Measurements from ENCODE around the gene HDX. TPM values are rescaled to one million over a fixed set of nuclear protein-coding genes. Genes with fewer than 3 reads are reported as not detected.
A peak's percentile ranks its signal among the peaks of the same experiment; 100 is the strongest.

Gene HDX
- total RNA-seq, 4 donors from 2014 or later, result 5.2 to 11.4 (median 5.6) TPM

GRCh38 chrX:84339507-84340364 lies 162.5 kb downstream of the HDX start:
- Histone ChIP-seq H3K4me1 (no peaks in the 10 kb centered on the region), H3K27me3 (no peaks in the 10 kb centered on the region), H3K36me3 (no peaks in the 10 kb centered on the region), H3K4me3 (no peak overlapping the region), H3K9me3 (no peaks in the 10 kb centered on the region), H3K27ac (no peak overlapping the region)
- WGBS, 2 donors (ENCODE audit: low coverage in 1 of 2), result 21 to 23% methylated on average over 3 to 4 of the region's 4 CpGs
- no peak for ATAC-seq
- no peak for TF ChIP-seq POLR2AphosphoS5 (IDR thresholded peaks at IDR 0.05)
- peak; percentile 25 to 65 (median 32) for TF ChIP-seq CTCF (IDR thresholded peaks at IDR 0.05)

- Histone ChIP-seq H3K9me3 (no peaks in the 10 kb centered on the region), H3K4me1 (no peaks in the 10 kb centered on the region), H3K27ac (no peak overlapping the region), H3K27me3 (no peaks in the 10 kb centered on the region), H3K4me3 (no peak overlapping the region), H3K36me3 (no peaks in the 10 kb centered on the region)
- WGBS, 2 donors (ENCODE audit: low coverage in 1 of 2), result 68 to 88% methylated on average over 2 to 3 of the region's 3 CpGs
- no peak for TF ChIP-seq EP300 (IDR thresholded peaks at IDR 0.05)
- TF ChIP-seq POLR2AphosphoS5 (IDR thresholded peaks at IDR 0.05), result no peak
- no peak for TF ChIP-seq CTCF (IDR thresholded peaks at IDR 0.05)
- no peak for TF ChIP-seq POLR2A (IDR thresholded peaks at IDR 0.05)
- ATAC-seq, result no peak
Observed at GRCh38 chrX:84336646-84337045, 165.6 kb downstream of the HDX start.

DNA sequence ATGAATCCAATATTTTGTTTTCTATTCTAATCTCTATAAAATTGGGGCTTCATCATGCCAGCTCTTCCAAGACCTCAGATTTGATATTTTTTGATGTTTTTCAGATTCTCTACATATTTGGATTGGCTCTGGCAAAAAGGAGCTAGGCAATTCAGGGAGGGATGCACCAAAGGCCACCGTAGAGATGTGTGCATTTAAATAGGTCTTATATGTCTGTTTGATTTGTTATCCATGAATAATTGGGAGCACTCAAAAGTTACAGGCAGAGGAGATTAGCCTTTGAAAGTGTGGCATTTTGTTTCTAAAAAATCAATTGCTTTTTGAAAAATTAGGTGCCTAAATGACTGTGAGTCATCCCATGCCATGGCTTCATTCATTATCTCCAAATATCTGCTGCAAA lies 167.1 kb downstream of the HDX start:
- Histone ChIP-seq H3K27ac (no peak overlapping the region), H3K36me3 (no peaks in the 10 kb centered on the region), H3K9me3 (no peaks in the 10 kb centered on the region), H3K4me3 (no peak overlapping the region), H3K27me3 (no peaks in the 10 kb centered on the region), H3K4me1 (no peaks in the 10 kb centered on the region)
- WGBS, 2 donors (ENCODE audit: low coverage in 1 of 2), result 50% methylated on average over 1 of the region's 1 CpG; no CpG with 5 or more reads in 1 of the 2 donors
- no peak for ATAC-seq
- TF ChIP-seq CTCF (IDR thresholded peaks at IDR 0.05), result no peak
- no peak for TF ChIP-seq POLR2AphosphoS5 (IDR thresholded peaks at IDR 0.05)
- no peak for TF ChIP-seq POLR2A (IDR thresholded peaks at IDR 0.05)
- no peak for TF ChIP-seq EP300 (IDR thresholded peaks at IDR 0.05)

DNA sequence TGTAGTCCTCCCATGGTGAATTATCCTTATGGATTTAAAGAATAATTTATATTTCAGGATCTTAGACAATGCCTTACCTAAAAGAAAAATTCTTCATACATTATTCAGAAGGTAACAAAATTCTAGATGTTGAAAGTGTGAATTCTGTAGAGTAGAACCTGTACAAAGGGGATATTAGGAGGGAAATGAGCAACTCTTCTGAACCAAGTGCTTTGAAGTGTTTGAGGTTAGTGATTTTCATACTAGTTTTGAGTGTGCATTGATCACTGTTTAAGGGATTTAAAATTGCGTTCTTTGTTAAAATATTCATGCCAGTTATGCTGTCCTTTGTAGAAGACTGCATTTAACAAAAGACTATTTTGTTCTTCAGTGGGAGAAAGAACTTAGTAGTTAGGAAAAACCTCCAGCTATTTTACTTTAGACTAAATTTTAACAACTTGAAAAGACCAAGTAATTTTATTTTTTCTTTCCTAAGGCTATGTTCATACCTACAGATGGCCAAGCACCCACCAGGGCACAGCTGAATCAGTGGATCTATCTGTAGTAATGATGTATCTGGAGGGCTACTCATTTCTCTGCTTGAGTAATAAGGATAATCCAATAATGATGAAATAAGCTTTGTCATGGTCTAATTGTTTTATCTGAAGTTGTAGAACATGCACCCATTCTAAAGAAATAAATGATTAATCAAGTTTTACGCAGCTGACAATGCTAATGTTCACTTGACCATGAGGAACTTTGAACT lies 180.0 kb downstream of the HDX start:
- H3K36me3 ChIP-seq, result no peaks in the 10 kb centered on the region
- 88 to 91% methylated on average over 1 to 2 of the region's 2 CpGs for WGBS, 2 donors (ENCODE audit: low coverage in 1 of 2)
- ATAC-seq, result no peak
- no peaks in the 10 kb centered on the region for H3K27me3 ChIP-seq
- no peaks in the 10 kb centered on the region for H3K4me1 ChIP-seq
- no peaks in the 10 kb centered on the region for H3K9me3 ChIP-seq
- TF ChIP-seq CTCF (IDR thresholded peaks at IDR 0.05) (no peak), POLR2A (IDR thresholded peaks at IDR 0.05) (no peak), EP300 (IDR thresholded peaks at IDR 0.05) (no peak)
- no peak overlapping the region for H3K4me3 ChIP-seq
- H3K27ac ChIP-seq, result no peak overlapping the region

DNA sequence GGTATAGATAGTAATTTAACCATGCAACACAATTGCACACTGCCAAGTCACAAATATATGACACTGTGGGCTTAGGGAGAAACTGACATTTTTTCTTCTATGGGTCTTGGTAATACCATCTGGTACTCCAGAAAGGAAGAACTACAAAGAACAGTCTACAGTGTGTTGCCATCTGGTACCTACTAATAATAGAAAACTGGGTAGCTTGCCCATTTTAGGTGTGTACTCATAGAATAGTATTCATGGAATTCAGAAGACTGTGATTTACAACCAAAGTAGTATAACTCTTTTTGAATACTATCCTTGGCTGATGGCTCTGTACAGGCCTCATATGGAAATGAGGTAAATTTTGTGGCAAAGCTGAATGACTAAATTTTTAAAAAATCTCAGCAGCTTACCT lies 181.6 kb downstream of the HDX start:
- Histone ChIP-seq H3K4me1 (no peaks in the 10 kb centered on the region), H3K36me3 (no peaks in the 10 kb centered on the region), H3K9me3 (no peaks in the 10 kb centered on the region), H3K27ac (no peak overlapping the region), H3K4me3 (no peak overlapping the region), H3K27me3 (no peaks in the 10 kb centered on the region)
- ATAC-seq, result no peak
- TF ChIP-seq CTCF (IDR thresholded peaks at IDR 0.05) (no peak), POLR2AphosphoS5 (IDR thresholded peaks at IDR 0.05) (no peak), POLR2A (IDR thresholded peaks at IDR 0.05) (no peak), EP300 (IDR thresholded peaks at IDR 0.05) (no peak)

All from gastroesophageal sphincter (tissue), 4 donors.